Kidney (tissue), 14 donors: ENCODE results near the gene COBL. TPM values are rescaled to one million over a fixed set of nuclear protein-coding genes. Genes with fewer than 3 reads are reported as not detected.

Experiments
- DNase-seq, 5 donors: peaks; one replicate each; pipeline ENCODE4 v3.0.0-alpha.2; 2013 to 2020
- FAIRE-seq: peaks from 2 replicates; lab custom pipeline; 2012; peaks lifted over from hg19 to GRCh38; lab: Jason Lieb, UNC
- H3K27ac ChIP-seq, 2 donors: one replicate each; pipeline ENCODE4 v1.7.0; 2013; ENCODE audit warnings: low read depth in 2 of 2, low read length in 2 of 2, inconsistent platforms in 1 of 2
- H3K27me3 ChIP-seq: one replicate; pipeline ENCODE4 v1.7.1; 2013; ENCODE audit warnings: low read length, inconsistent platforms; ENCODE audit not compliant: control insufficient read depth, insufficient read depth
- H3K36me3 ChIP-seq, 3 donors: one replicate each; pipeline versions ENCODE4 v1.7.0 to v1.7.1; 2013; ENCODE audit warnings: low read length in 3 of 3, control low read depth in 1 of 3, inconsistent platforms in 1 of 3; ENCODE audit not compliant: insufficient read depth in 3 of 3, control insufficient read depth in 2 of 3
- H3K4me1 ChIP-seq, 3 donors: one replicate each; pipeline versions ENCODE4 v1.7.0 to v1.7.1; 2013; ENCODE audit warnings: low read length in 3 of 3, inconsistent platforms in 1 of 3, low read depth in 1 of 3; ENCODE audit not compliant: control insufficient read depth in 2 of 3, insufficient read depth in 2 of 3
- H3K4me3 ChIP-seq, 3 donors: one replicate each; pipeline versions ENCODE4 v1.7.0 to v1.8.1; 2013; ENCODE audit warnings: low read length in 3 of 3, control low read depth in 1 of 3, inconsistent platforms in 1 of 3
- H3K9ac ChIP-seq, 3 donors: one replicate each; pipeline versions ENCODE4 v1.7.0 to v1.7.1; 2013; ENCODE audit warnings: low read length in 3 of 3, control low read depth in 1 of 3, inconsistent platforms in 1 of 3
- H3K9me3 ChIP-seq, 3 donors: one replicate each; pipeline versions ENCODE4 v1.7.0 to v1.7.1; 2013; ENCODE audit warnings: low read length in 3 of 3, control low read depth in 1 of 3, inconsistent platforms in 1 of 3; ENCODE audit not compliant: control insufficient read depth in 2 of 3, insufficient read depth in 1 of 3
- CTCF ChIP-seq: IDR thresholded peaks from 3 replicates; pipeline ENCODE4 v1.5.1; 2012; ENCODE audit warnings: mild to moderate bottlenecking, moderate library complexity, borderline replicate concordance; ENCODE audit not compliant: insufficient read depth; ENCODE audit errors: extremely low read depth
- intact Hi-C: fragments of 100-400 bp; cut with DNase I; formaldehyde crosslinking; loops from one replicate; pipeline ENCODE4 v1.11.1; 2022
- polyA plus RNA-seq: library from polyadenylated mRNA; stranded (reverse); fragments of 350-450 nt; fragmentation: Illumina TruSeq; extraction: RNeasy Lipid Tissue Mini Kit (QIAGEN cat#74804); gene quantifications from one replicate; pipeline ENCODE4 v1.2.3, GENCODE V29; 2014; ENCODE audit warnings: low read depth, low replicate concordance; ENCODE audit not compliant: insufficient read depth
- total RNA-seq: library from RNA; stranded (reverse); fragmentation: NEBNext Ultra II Directional; extraction: Animal tissue kit (Norgen Biotek cat#: 25700); gene quantifications from one replicate; pipeline ENCODE4 v1.2.1, GENCODE V29; 2021
- donor health status: control.
- donor health status: control.
- donor health status: control.
- donor health status: control.
- donor health status: control.
- donor health status: DM: yes; HTN: yes; CAD: no.
- donor health status: Normal renal cell carcinoma (clear cell type).

Gene COBL
- total and polyA plus RNA-seq, 2 donors from 2014 or later = 9.8 to 42.7 TPM

GRCh38 chr7:51244885-51245284 is 71.7 kb downstream of the COBL start:
- intact Hi-C loops = no loop called here

GRCh38 chr7:51244053-51244452 is 72.6 kb downstream of the COBL start:
- Histone ChIP-seq H3K27me3 (no peaks in the 10 kb centered on the region), H3K4me1 (peaks cover 0 to 2% (median 0%) of the 10 kb centered on the region in 3 donors), H3K36me3 (no peaks in the 10 kb centered on the region), H3K9me3 (no peaks in the 10 kb centered on the region), H3K9ac (no peak overlapping the region), H3K27ac (no peak overlapping the region), H3K4me3 (no peak overlapping the region)
- DNase-seq (no peak), FAIRE-seq (no peak)
- no peak for TF ChIP-seq CTCF
- intact Hi-C loops = no loop called here

More at GRCh38 chr7:51244885-51245284, 71.7 kb downstream of the COBL start:
- FAIRE-seq (no peak), DNase-seq (no peak)
- Histone ChIP-seq H3K9ac (no peak overlapping the region), H3K36me3 (no peaks in the 10 kb centered on the region), H3K27me3 (no peaks in the 10 kb centered on the region), H3K9me3 (no peaks in the 10 kb centered on the region), H3K4me3 (no peak overlapping the region), H3K4me1 (no peaks in the 10 kb centered on the region), H3K27ac (no peak overlapping the region)
- TF ChIP-seq CTCF = no peak

- Histone ChIP-seq H3K36me3 (no peaks in the 10 kb centered on the region), H3K27me3 (no peaks in the 10 kb centered on the region), H3K4me1 (peaks cover 0 to 3% (median 0%) of the 10 kb centered on the region in 3 donors), H3K9me3 (no peaks in the 10 kb centered on the region), H3K9ac (no peak overlapping the region), H3K4me3 (no peak overlapping the region), H3K27ac (no peak overlapping the region)
- no peak for DNase-seq
- no peak for TF ChIP-seq CTCF
- no peak for FAIRE-seq
- intact Hi-C loops = no loop called here
Measured at GRCh38 chr7:51243631-51244030, 73.0 kb downstream of the COBL start.
